ENCODE data around the gene CDCP2.

Gene CDCP2

GRCh38 chr1:54136269-54136896 is 16.4 kb downstream of the CDCP2 start:
- DNase-seq, result no peak

GRCh38 chr1:54135436-54136120 is 17.2 kb downstream of the CDCP2 start:
- DNase-seq, result peak; percentile 72

GRCh38 chr1:54134295-54134694 is 18.5 kb downstream of the CDCP2 start:
- DNase-seq, result no peak

GRCh38 chr1:54132495-54132894 is 20.3 kb downstream of the CDCP2 start:
- DNase-seq, result peak; percentile 65

GRCh38 chr1:54131419-54131818 is 21.4 kb downstream of the CDCP2 start:
- DNase-seq, result no peak

- no peak for DNase-seq
Observed at GRCh38 chr1:54129858-54130257, 22.9 kb downstream of the CDCP2 start.

DNA sequence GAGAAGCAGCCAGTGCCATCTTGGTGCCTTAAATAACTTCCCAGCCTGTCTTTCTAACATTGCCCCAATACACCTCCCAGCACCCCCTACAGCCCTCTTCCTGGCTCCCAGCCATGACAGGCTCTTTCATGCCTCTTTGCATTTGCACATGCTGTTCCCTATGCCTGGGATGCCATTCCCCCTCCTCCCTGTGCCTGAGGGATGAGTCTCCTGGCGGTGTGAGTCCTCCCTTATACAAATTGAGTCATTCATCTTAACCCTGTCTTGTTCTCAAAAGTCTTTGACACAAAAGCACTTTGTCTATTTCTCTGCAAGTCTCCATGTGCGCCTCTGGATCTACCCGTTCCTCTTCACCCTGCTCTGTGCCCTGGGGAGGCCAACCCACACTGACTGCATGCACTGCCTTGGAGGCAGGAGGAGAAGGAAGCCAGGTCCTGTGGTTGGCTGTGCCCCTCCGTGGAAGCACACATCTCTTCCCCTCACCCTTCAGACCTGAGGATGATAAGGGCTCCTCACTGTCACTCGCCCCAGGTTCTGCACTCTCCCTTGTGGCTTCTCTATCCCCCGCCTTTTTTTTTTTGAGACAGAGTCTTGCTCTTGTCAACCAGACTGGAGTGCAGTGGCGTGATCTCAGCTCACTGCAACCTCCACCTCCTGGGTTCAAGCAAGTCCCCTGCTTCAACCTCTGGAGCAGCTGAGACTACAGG is 25.1 kb downstream of the CDCP2 start:
- no peak for DNase-seq

- DNase-seq, result no peak
Observed at GRCh38 chr1:54126271-54126815, 26.5 kb downstream of the CDCP2 start.

DNA sequence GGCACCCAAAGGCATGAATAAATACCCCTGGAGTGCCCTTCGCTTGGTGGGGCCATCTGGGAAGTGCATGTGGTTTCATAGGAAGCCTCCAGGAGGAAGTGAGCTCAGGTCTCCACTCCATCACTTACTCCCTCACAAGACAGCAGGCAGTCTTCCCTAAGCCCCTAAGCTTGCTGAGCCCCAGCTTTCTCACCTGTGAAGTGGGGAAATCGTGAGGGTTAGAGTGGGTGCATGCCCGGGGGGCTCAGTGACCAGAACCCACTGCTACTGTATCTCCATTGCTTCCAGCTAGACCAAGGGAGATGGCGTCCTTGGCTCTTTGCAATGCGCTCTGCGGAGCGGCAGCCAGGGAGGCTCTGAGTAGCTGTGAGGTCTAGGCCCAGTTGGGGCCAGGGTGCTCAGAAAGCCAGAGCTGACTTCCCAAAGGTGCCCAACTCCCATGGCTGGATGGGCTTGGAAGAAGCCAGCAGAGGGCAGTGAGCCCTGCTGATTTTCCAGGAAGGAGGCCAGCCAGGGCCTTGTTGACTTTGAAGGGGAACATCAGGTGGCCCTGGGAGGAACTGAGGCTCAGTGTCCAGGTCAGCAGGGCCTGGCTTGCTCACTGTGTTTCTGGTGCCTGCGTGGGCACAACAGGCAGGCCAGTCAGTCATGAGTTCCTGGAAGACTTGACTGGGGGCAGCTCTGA is 27.3 kb downstream of the CDCP2 start:
- DNase-seq, result no peak

- DNase-seq, result no peak
Observed at GRCh38 chr1:54124906-54125305, 27.9 kb downstream of the CDCP2 start.

- no peak for DNase-seq
Observed at GRCh38 chr1:54124472-54124871, 28.3 kb downstream of the CDCP2 start.

DNA sequence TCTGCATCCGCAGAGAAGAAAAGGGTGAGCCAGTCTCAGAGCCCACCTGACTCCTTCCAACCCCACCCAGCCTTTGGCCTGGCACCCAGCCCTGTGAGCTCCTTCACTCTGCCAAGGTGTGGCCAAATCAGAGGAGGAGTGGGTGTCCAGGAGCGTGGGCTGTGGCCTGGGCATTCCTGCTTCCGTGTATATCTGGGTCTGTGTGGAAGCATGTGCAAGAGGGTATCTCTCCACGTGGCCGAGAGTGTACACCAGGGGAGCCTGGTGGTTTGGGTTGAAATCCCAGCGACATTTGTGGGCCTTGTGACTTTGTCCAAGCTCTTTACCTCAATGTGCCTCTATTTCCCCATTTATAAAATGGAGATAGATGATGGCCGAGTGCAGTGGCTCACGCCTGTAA is 29.8 kb downstream of the CDCP2 start:
- DNase-seq, result no peak

DNA sequence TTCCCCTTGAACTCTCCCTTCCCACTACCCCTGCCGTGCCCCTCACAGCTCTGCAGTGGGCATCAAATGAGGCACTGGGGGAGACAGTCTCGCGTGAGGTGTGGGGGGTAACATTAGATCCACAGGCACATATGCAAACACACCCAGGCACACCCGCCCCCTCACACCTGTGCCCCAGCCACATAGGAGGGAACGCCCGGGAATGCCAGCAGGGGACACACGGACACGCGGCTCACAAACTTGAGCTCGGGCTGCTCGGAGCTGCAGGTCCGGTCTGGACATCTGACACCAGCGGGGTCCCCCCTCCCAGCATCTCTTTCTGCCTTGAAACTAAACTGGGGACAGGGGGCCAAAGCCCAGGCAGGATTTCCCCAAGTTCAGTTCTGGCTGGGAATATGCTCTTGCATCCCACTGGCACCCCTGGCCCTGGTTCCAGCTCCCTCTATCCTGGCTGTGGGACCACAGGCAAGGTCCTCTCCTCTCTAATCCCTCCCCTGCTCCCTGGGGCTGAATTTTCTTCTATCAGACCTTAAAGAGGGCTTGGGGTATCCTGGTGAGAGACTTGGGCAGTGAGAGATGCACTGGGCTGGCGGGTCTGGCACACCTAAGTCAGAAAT is 30.6 kb downstream of the CDCP2 start:
- DNase-seq, result no peak

- DNase-seq, result peak; percentile 77
Observed at GRCh38 chr1:54121482-54122134, 31.2 kb downstream of the CDCP2 start.

GRCh38 chr1:54120698-54121481 is 31.9 kb downstream of the CDCP2 start:
- no peak for DNase-seq

- no peak for DNase-seq
Observed at GRCh38 chr1:54120018-54120697, 32.6 kb downstream of the CDCP2 start.

- DNase-seq, result peak; percentile 96
Observed at GRCh38 chr1:54118704-54119103, 34.1 kb downstream of the CDCP2 start.

- peak; percentile 44 for DNase-seq
Observed at GRCh38 chr1:54117815-54118563, 34.8 kb downstream of the CDCP2 start.

DNA sequence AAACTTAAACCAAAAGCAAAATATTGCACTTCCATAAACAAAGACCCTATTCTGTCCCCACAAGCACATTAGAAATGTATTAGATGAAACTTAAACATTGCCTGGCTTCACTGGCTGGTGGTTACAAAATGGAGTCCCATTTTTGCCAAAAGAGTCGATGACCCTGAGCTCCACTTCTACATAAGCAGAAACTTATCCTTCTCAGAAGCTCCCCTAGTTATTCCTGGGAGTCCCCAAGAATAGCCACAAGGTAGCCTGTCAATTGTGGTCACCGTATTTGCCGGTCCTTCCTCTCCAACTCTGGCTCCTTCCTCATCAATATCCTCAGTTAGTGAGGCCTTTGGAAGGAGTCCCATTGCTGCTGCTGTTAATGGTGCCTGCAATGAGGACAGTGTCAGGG is 37.3 kb downstream of the CDCP2 start:
- DNase-seq, result no peak

DNA sequence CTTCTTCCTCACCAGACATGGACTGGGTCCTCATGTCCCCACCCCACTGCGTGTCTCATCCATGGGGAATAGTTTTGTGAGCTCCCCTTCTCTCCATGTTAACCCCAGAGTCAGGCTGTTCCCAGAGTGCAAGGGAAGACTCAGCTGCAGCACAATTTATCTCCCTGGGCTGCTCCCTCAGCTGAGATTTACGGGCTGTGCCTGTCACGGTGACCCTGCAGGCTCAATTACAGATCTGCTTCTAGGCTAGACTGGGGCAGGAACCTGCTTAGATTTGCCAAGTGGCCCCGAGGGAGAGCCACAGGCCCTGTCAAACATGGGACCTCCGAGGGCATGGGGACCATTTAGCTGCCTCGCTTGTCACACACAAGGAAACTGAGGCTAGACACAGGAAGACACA is 37.8 kb downstream of the CDCP2 start:
- no peak for DNase-seq

Measured in fibroblast of skin of back (primary cell).